ENCODE measurements around the gene KRT28. TPM values are rescaled to one million over a fixed set of nuclear protein-coding genes. Genes with fewer than 3 reads are reported as not detected.

KRT28 gene
- total RNA-seq, 2 donors from 2014 or later, result not detected

DNA sequence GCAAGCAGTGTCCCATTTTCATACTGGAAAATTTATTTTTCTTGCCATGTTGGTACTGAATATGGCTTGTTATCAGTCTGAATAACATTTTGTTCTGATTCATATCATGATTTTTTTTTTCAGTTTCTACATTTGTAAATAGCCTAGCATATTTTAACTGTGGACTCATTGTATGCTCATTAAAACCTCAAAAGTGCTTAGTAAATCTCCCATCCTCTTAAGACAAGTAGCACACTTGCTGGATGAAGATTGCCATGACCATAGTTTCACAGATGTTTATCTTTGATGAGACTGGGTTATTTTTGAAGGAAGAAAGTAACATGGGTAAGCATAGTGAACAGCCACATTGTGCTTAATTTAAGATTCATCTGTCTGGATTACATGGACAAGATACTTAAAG lies 21.8 kb upstream of the KRT28 start:
- Histone ChIP-seq H3K9me3 (no peaks in the 10 kb centered on the region), H3K4me1 (peaks cover 0 to 14% of the 10 kb centered on the region in 2 donors), H3K36me3 (no peaks in the 10 kb centered on the region), H3K4me3 (no peak overlapping the region), H3K27ac (no peak overlapping the region), H3K27me3 (no peaks in the 10 kb centered on the region)
- no peak for DNase-seq (ENCODE audit: low spot score)
- TF ChIP-seq, protein P1, sequence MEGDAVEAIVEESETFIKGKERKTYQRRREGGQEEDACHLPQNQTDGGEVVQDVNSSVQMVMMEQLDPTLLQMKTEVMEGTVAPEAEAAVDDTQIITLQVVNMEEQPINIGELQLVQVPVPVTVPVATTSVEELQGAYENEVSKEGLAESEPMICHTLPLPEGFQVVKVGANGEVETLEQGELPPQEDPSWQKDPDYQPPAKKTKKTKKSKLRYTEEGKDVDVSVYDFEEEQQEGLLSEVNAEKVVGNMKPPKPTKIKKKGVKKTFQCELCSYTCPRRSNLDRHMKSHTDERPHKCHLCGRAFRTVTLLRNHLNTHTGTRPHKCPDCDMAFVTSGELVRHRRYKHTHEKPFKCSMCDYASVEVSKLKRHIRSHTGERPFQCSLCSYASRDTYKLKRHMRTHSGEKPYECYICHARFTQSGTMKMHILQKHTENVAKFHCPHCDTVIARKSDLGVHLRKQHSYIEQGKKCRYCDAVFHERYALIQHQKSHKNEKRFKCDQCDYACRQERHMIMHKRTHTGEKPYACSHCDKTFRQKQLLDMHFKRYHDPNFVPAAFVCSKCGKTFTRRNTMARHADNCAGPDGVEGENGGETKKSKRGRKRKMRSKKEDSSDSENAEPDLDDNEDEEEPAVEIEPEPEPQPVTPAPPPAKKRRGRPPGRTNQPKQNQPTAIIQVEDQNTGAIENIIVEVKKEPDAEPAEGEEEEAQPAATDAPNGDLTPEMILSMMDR (IDR thresholded peaks at IDR 0.05), result no peak

DNA sequence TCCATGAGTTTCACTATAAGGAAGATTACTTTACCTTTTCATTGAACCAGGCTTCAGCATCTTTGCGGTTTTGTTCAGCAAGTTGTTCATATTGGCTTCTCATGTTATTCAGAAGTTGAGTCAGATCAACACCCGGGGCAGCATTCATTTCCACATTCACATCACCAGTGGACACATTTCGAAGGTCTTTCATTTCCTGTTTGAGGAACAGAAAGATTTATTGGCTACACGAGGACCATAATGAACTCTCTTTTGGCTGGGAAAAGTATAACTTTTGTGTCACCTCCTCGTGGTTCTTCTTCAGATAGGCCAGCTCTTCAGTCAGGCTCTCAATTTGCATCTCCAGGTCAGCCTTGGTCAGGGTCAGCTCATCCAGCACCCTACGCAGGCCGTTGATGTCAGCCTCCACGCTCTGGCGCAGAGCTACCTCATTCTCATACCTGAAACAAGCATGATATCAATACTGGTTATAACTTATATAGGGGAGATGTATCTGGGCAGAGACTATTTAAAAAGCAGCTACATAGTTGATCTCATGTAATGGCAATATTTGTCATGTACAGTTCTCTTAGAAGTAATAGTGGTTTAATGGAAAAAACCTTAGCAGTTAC lies 20.6 kb upstream of the KRT28 start:
- H3K4me1 ChIP-seq, result peaks cover 0 to 14% of the 10 kb centered on the region in 2 donors
- no peak for DNase-seq (ENCODE audit: low spot score)
- H3K27me3 ChIP-seq, result no peaks in the 10 kb centered on the region
- peak overlapping the region in 1 of 2 donors; percentile 80 for H3K27ac ChIP-seq
- TF ChIP-seq, protein P1 (IDR thresholded peaks at IDR 0.05), result no peak
- H3K36me3 ChIP-seq, result no peaks in the 10 kb centered on the region
- no peak overlapping the region for H3K4me3 ChIP-seq
- H3K9me3 ChIP-seq, result no peaks in the 10 kb centered on the region

DNA sequence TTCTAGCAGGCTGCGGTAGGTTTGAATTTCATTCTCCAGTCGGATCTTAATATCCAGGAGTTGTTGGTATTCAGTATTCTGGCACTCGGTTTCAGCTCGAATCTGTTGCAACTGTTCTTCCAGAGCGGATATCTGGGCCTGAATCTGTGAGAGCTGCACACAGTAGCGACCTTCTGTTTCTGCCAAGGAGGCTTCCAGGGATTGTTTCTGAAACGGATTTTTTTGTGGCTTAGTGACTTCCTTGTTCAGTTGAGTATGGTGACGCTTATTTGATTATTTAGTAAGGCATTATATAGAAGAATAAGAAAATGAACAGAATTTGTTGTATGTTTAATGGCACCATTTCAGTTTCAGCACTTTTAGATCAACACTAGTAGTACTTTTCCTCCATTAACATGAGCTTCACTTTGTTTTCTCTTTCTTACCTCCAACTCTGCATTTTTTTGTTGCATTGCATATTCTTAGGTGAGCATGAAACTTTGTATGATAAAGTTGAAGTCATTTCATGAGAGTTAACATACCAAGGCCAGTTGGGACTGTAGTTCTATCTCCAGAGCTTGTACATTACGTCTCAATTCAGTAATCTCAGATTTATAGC lies 19.9 kb upstream of the KRT28 start:
- TF ChIP-seq, protein P1 (IDR thresholded peaks at IDR 0.05), result no peak
- Histone ChIP-seq H3K27ac (peak overlapping the region; percentile 80 to 90), H3K4me3 (peak overlapping the region; percentile 67 to 70), H3K36me3 (no peaks in the 10 kb centered on the region), H3K4me1 (peaks cover 0 to 14% of the 10 kb centered on the region in 2 donors), H3K9me3 (no peaks in the 10 kb centered on the region), H3K27me3 (no peaks in the 10 kb centered on the region)
- DNase-seq (ENCODE audit: low spot score), result no peak

DNA sequence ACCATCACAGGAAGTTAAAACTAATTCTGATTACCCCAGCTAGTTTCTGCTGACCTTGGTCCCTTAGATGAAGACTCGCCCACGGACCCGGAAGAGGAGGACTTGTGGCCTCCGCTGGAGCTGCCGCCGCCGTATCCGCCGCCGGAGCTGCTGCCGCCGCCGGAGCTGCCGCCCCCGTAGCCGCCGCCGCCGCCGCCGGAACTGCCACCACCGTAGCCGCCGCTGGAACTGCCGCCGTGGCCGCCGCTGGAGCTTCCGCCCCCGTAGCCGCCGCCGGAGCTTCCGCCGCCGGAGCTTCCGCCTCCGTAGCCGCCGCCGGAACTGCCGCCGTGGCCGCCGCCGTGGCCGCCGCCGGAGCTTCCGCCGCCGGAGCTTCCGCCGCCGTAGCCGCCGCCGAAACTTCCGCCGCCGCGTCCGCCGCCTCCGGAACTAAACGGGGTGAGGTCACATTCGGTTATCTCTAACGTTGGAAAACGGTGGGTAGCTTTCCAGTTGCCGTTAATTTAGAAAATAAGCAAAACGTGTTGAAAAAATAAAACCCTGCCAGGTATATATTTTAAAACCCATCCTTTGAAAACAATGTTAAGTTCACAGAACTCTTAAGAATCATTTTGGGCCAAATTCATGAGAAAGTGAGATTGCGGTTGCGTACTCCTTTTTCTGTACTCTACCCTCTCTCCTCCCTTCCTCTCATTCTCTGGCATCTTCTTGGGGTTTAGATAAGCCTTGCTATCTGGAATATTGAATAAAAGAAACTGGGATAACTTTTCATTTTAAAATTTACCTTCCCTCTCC lies 19.2 kb upstream of the KRT28 start:
- TF ChIP-seq, protein P1 (IDR thresholded peaks at IDR 0.05), result peak in 1 of 2 donors; percentile 16
- H3K4me3 ChIP-seq, result peak overlapping the region; percentile 67 to 70
- H3K27me3 ChIP-seq, result no peaks in the 10 kb centered on the region
- peaks cover 0 to 14% of the 10 kb centered on the region in 2 donors for H3K4me1 ChIP-seq
- H3K27ac ChIP-seq, result peak overlapping the region; percentile 80 to 90
- no peaks in the 10 kb centered on the region for H3K36me3 ChIP-seq
- peak; percentile 63 for DNase-seq (ENCODE audit: low spot score)
- H3K9me3 ChIP-seq, result no peaks in the 10 kb centered on the region

DNA sequence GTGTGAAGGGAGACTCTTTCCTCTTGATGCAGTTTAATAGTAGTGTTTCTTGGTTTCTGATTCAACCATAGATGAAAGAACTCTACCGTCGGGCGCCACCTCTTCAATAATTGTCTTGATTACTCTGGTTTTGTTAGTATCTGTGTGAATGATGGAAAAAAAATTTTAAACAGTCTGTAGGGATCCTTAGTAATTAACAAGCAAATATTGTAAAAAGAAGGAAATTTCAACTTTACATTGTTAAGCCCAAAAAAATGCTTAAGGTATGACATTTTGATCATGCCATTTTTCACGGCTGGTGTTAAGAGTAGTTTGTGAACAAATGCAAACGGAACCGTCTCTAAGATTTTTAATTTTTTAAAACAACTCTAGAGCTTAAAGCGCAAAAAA lies 18.6 kb upstream of the KRT28 start:
- Histone ChIP-seq H3K9me3 (no peaks in the 10 kb centered on the region), H3K27me3 (no peaks in the 10 kb centered on the region), H3K27ac (peak overlapping the region; percentile 80 to 90), H3K4me1 (peaks cover 0 to 14% of the 10 kb centered on the region in 2 donors), H3K36me3 (no peaks in the 10 kb centered on the region), H3K4me3 (peak overlapping the region; percentile 67 to 70)
- TF ChIP-seq, protein P1 (IDR thresholded peaks at IDR 0.05), result no peak
- DNase-seq (ENCODE audit: low spot score), result no peak

All from right atrium auricular region (tissue), 2 donors.